Tibial nerve (tissue), 4 donors: ENCODE measurements around the gene SIVA1. TPM values are rescaled to one million over a fixed set of nuclear protein-coding genes. Genes with fewer than 3 reads are reported as not detected.
"Not testable (repeated sequence)": the region's sequence is repeated elsewhere in the genome, so short reads cannot be mapped to it uniquely, and the experiment has no call there.

ENCODE experiments used
- DNase-seq, 2 donors: peaks; one replicate each; pipeline ENCODE4 v3.0.0-alpha.2; 2019; ENCODE audit warnings: low spot score in 2 of 2
- H3K27ac ChIP-seq, 4 donors: fragments of 200-600 bp; sonication (generic) in 3 of 4; one replicate each; pipeline ENCODE4 v1.5.1; 2017 to 2019; ENCODE audit warnings: mild to moderate bottlenecking in 1 of 4
- H3K27me3 ChIP-seq, 2 donors: fragments of 200-600 bp; sonication (generic) in 1 of 2; one replicate each; pipeline versions ENCODE4 v1.5.1 to v1.6.0; 2017 to 2019
- H3K36me3 ChIP-seq, 3 donors: fragments of 200-600 bp; sonication (generic); one replicate each; pipeline ENCODE4 v1.5.1; 2018 to 2019
- H3K4me1 ChIP-seq, 4 donors: fragments of 200-600 bp; sonication (generic) in 3 of 4; one replicate each; pipeline ENCODE4 v1.5.1; 2017 to 2019
- H3K4me3 ChIP-seq, 4 donors: fragments of 200-600 bp; sonication (generic) in 3 of 4; one replicate each; pipeline ENCODE4 v1.5.1; 2017 to 2019; ENCODE audit warnings: mild to moderate bottlenecking in 1 of 4, moderate library complexity in 1 of 4
- H3K9me3 ChIP-seq, 4 donors: fragments of 200-600 bp; sonication (generic) in 3 of 4; one replicate each; pipeline ENCODE4 v1.5.1; 2017 to 2019
- EP300 ChIP-seq, 2 donors: sonication (generic); formaldehyde crosslinking; IDR thresholded peaks; one replicate each; pipeline ENCODE4 v1.6.1; 2017; ENCODE audit warnings: antibody characterized with exemption in 2 of 2, mild to moderate bottlenecking in 1 of 2
- POLR2A ChIP-seq, 2 donors: fragments of 450-650 bp; IDR thresholded peaks; one replicate each; pipeline ENCODE4 v1.6.1; 2017; ENCODE audit warnings: antibody characterized with exemption in 2 of 2, mild to moderate bottlenecking in 2 of 2, moderate library complexity in 2 of 2
- WGBS, 2 donors: methylation state at CpG; one replicate each; pipeline ENCODE4 v1.1.5; 2018; 5-methylcytosine and 5-hydroxymethylcytosine counted together
- total RNA-seq, 4 donors: library from RNA; depleted of rRNA; stranded (reverse); fragments of >200 nt; gene quantifications; one replicate each; pipeline ENCODE4 v1.1.0, GENCODE V29; 2016
- TF ChIP-seq, protein P1 (sequence below), 5 experiments: fragments of 200-600 bp in 3 of 5; fragments of 450-650 bp in 2 of 5; sonication (generic) in 3 of 5; IDR thresholded peaks; one replicate each; pipeline ENCODE4 v1.5.1; 2016 to 2019; ENCODE audit warnings: antibody characterized with exemption in 5 of 5, mild to moderate bottlenecking in 3 of 5, moderate library complexity in 2 of 5

Gene SIVA1
- total RNA-seq, 4 donors from 2014 or later: 260 to 422 (median 378) TPM

DNA sequence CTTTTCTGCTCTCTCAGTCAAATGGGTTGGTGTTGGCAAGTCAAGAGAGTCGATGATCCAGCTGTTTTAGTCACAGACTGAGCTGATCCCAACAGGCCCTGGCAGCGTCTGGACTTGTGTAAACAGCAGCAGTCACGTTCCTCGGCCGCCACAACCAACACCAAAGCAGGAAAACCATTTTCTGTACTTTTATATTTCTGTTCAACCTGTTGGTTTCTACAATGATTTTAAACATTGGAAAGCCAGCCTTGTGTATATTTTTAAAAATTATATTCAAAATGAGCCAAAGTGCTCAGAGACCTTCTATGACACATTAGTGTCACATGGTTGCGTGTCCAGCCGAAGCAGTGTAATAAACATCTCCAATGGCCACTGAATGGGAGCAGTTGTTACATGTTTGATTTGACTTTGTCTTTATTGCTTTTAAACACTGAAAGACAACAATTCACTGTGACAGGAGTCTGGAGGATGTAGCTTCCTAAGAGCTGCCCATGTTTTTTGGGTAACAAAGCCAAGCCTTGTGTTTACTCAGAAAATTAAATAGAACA, 5.9 kb upstream of the SIVA1 start:
- 33 to 46% methylated on average over 7 of the region's 7 CpGs for WGBS, 2 donors
- peaks cover 0 to 9% (median 0%) of the 10 kb centered on the region in 3 donors for H3K36me3 ChIP-seq
- no peak overlapping the region for H3K4me3 ChIP-seq
- TF ChIP-seq, protein P1, sequence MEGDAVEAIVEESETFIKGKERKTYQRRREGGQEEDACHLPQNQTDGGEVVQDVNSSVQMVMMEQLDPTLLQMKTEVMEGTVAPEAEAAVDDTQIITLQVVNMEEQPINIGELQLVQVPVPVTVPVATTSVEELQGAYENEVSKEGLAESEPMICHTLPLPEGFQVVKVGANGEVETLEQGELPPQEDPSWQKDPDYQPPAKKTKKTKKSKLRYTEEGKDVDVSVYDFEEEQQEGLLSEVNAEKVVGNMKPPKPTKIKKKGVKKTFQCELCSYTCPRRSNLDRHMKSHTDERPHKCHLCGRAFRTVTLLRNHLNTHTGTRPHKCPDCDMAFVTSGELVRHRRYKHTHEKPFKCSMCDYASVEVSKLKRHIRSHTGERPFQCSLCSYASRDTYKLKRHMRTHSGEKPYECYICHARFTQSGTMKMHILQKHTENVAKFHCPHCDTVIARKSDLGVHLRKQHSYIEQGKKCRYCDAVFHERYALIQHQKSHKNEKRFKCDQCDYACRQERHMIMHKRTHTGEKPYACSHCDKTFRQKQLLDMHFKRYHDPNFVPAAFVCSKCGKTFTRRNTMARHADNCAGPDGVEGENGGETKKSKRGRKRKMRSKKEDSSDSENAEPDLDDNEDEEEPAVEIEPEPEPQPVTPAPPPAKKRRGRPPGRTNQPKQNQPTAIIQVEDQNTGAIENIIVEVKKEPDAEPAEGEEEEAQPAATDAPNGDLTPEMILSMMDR (IDR thresholded peaks at IDR 0.05): no peak
- no peak for TF ChIP-seq POLR2A (IDR thresholded peaks at IDR 0.05)
- peak in 1 of 2 donors; percentile 27 for TF ChIP-seq EP300 (IDR thresholded peaks at IDR 0.05)
- no peak for DNase-seq
- no peaks in the 10 kb centered on the region for H3K9me3 ChIP-seq
- H3K27me3 ChIP-seq: no peaks in the 10 kb centered on the region
- peaks cover 0 to 52% (median 25%) of the 10 kb centered on the region in 4 donors for H3K4me1 ChIP-seq
- peak overlapping the region; percentile 17 to 88 (median 74) for H3K27ac ChIP-seq

DNA sequence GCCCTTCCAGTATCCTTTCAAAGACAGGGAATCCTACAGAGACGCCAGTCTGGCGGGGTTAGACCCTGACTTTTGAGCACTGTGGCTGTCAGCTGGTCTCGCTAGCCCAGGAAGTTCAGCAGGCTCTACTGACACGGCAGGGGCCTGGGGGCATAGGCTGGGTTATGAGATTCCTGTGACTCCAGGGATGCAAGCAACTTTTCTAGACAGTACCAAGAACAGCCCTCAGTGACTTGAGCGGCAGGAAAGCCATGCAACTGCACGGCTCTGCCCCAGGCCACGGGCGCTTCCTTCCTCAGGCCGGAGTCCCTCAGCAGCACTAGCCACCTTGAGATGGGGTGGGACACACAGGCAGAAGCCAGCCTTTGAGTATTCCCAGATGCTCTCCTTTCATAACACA, 5.1 kb upstream of the SIVA1 start:
- H3K27ac ChIP-seq: peak overlapping the region; percentile 14 to 88 (median 74)
- H3K36me3 ChIP-seq: peaks cover 0 to 9% (median 0%) of the 10 kb centered on the region in 3 donors
- H3K27me3 ChIP-seq: no peaks in the 10 kb centered on the region
- H3K4me1 ChIP-seq: peaks cover 0 to 55% (median 28%) of the 10 kb centered on the region in 4 donors
- no peaks in the 10 kb centered on the region for H3K9me3 ChIP-seq
- TF ChIP-seq EP300 (IDR thresholded peaks at IDR 0.05) (no peak), POLR2A (IDR thresholded peaks at IDR 0.05) (no peak)
- TF ChIP-seq, protein P1 (IDR thresholded peaks at IDR 0.05): no peak
- H3K4me3 ChIP-seq: no peak overlapping the region
- 66 to 71% methylated on average over 8 to 9 of the region's 9 CpGs for WGBS, 2 donors
- no peak for DNase-seq

GRCh38 chr14:104749111-104749649, 3.8 kb upstream of the SIVA1 start:
- no peaks in the 10 kb centered on the region for H3K9me3 ChIP-seq
- TF ChIP-seq EP300 (IDR thresholded peaks at IDR 0.05) (peak in 1 of 2 donors; percentile 38), POLR2A (IDR thresholded peaks at IDR 0.05) (no peak)
- H3K27ac ChIP-seq: peak overlapping the region in 2 of 4 donors; percentile 25 to 32
- 53 to 57% methylated on average over 9 to 11 of the region's 11 CpGs for WGBS, 2 donors
- H3K27me3 ChIP-seq: no peaks in the 10 kb centered on the region
- DNase-seq: peak; percentile 44 to 52
- no peaks in the 10 kb centered on the region for H3K36me3 ChIP-seq
- no peak overlapping the region for H3K4me3 ChIP-seq
- H3K4me1 ChIP-seq: peaks cover 0 to 62% (median 35%) of the 10 kb centered on the region in 4 donors

- H3K4me1 ChIP-seq: peaks cover 0 to 72% (median 41%) of the 10 kb centered on the region in 4 donors
- H3K36me3 ChIP-seq: peaks cover 0 to 2% (median 0%) of the 10 kb centered on the region in 3 donors
- no peak overlapping the region for H3K4me3 ChIP-seq
- 72 to 81% methylated on average over 12 of the region's 12 CpGs for WGBS, 2 donors
- TF ChIP-seq POLR2A (IDR thresholded peaks at IDR 0.05): no peak
- TF ChIP-seq EP300 (IDR thresholded peaks at IDR 0.05): no peak
- TF ChIP-seq, protein P1 (IDR thresholded peaks at IDR 0.05): no peak
- no peak for DNase-seq
- peak overlapping the region in 1 of 4 donors; percentile 25 for H3K27ac ChIP-seq
- no peaks in the 10 kb centered on the region for H3K9me3 ChIP-seq
- H3K27me3 ChIP-seq: no peaks in the 10 kb centered on the region
Observed at GRCh38 chr14:104750056-104750752, 2.7 kb upstream of the SIVA1 start.

DNA sequence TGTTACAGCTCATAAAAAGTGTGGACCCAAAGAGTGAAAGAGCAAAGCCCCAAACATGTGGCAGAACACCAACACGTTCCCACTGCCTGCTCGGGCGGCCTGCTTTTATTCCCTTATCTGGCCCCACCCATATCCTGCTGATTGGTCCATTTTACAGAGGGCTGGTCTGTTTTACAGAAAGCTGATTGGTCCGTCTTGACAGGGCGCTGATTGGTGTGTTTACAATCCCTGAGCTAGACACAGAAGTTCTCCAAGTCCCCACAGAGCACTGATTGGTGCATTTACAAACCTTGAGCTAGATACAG, 2.2 kb upstream of the SIVA1 start:
- H3K27me3 ChIP-seq, H3K27ac ChIP-seq, H3K4me3 ChIP-seq, DNase-seq, H3K9me3 ChIP-seq, H3K36me3 ChIP-seq: not testable (repeated sequence)
- WGBS, 2 donors: 86 to 91% methylated on average over 4 to 5 of the region's 5 CpGs
- H3K4me1 ChIP-seq: peaks cover 0 to 73% (median 36%) of the 10 kb centered on the region in 4 donors
